ENCODE results near the gene TECPR1. TPM values are rescaled to one million over a fixed set of nuclear protein-coding genes. Genes with fewer than 3 reads are reported as not detected.

The TECPR1 gene
- total RNA-seq, 1 experiment from 2014 or later, result 26.4 TPM

GRCh38 chr7:98293265-98293664 lies 41.2 kb upstream of the TECPR1 start:
- CTCF ChIA-PET, result no interaction called here
- Mint-ChIP-seq H3K36me3 (ENCODE audit: insufficient read depth, unreplicated experiment) (peaks cover 100% of the 10 kb centered on the region), H3K27me3 (ENCODE audit: insufficient read depth, unreplicated experiment) (no peaks in the 10 kb centered on the region), H3K9me3 (ENCODE audit: unreplicated experiment) (no peaks in the 10 kb centered on the region), H3K4me3 (ENCODE audit: unreplicated experiment) (no peak overlapping the region), H3K27ac (ENCODE audit: unreplicated experiment) (no peak overlapping the region), H3K4me1 (ENCODE audit: low read depth, unreplicated experiment) (peaks cover 16% of the 10 kb centered on the region)
- Histone ChIP-seq H3K9me3 (no peaks in the 10 kb centered on the region), H3K4me1 (peaks cover 9% of the 10 kb centered on the region), H3K36me3 (ENCODE audit: control insufficient read depth, insufficient read depth, low read length) (peaks cover 2% of the 10 kb centered on the region), H3K4me3 (ENCODE audit: low read depth, low read length) (no peak overlapping the region), H3K27me3 (replicated peaks; ENCODE audit: control insufficient read depth, insufficient read depth, low read length) (no peaks in the 10 kb centered on the region)
- no TSS peak for BruUV-seq (replicated peaks)
- POLR2A ChIA-PET, result no interaction called here
- no peak for DNase-seq
- intact Hi-C loops (cut with micrococcal nuclease; ENCODE audit: unreplicated experiment), result loop anchor here (10.0 kb wide), 2 partner anchors 452 to 552 kb away; no protein-coding TSS in a partner anchor
- no peak for TF ChIP-seq CTCF (IDR thresholded peaks at IDR 0.05; ENCODE audit: insufficient read depth in 1 of 2, low read depth in 1 of 2, low read length in 1 of 2, severe bottlenecking in 1 of 2, unreplicated experiment in 1 of 2)

GRCh38 chr7:98291717-98292116 lies 39.7 kb upstream of the TECPR1 start:
- ChIA-PET CTCF (no interaction called here), POLR2A (no interaction called here)
- peaks cover 2% of the 10 kb centered on the region for H3K36me3 ChIP-seq (ENCODE audit: control insufficient read depth, insufficient read depth, low read length)
- no peaks in the 10 kb centered on the region for H3K9me3 ChIP-seq
- H3K4me1 ChIP-seq, result peaks cover 22% of the 10 kb centered on the region
- Mint-ChIP-seq H3K27ac (ENCODE audit: unreplicated experiment) (no peak overlapping the region), H3K27me3 (ENCODE audit: insufficient read depth, unreplicated experiment) (no peaks in the 10 kb centered on the region), H3K4me1 (ENCODE audit: low read depth, unreplicated experiment) (peaks cover 10% of the 10 kb centered on the region), H3K36me3 (ENCODE audit: insufficient read depth, unreplicated experiment) (peaks cover 100% of the 10 kb centered on the region), H3K9me3 (ENCODE audit: unreplicated experiment) (no peaks in the 10 kb centered on the region), H3K4me3 (ENCODE audit: unreplicated experiment) (no peak overlapping the region)
- intact Hi-C loops (cut with micrococcal nuclease; ENCODE audit: unreplicated experiment), result loop anchor here (10.0 kb wide), 2 partner anchors 453 to 553 kb away; no protein-coding TSS in a partner anchor
- no TSS peak for BruUV-seq (replicated peaks)
- peak in 1 of 2 experiments; percentile 7 for TF ChIP-seq CTCF (IDR thresholded peaks at IDR 0.05; ENCODE audit: insufficient read depth in 1 of 2, low read depth in 1 of 2, low read length in 1 of 2, severe bottlenecking in 1 of 2, unreplicated experiment in 1 of 2)
- H3K4me3 ChIP-seq (ENCODE audit: low read depth, low read length), result no peak overlapping the region
- no peak for DNase-seq
- H3K27me3 ChIP-seq (replicated peaks; ENCODE audit: control insufficient read depth, insufficient read depth, low read length), result no peaks in the 10 kb centered on the region

GRCh38 chr7:98289333-98289875 lies 37.4 kb upstream of the TECPR1 start:
- Mint-ChIP-seq H3K27ac (ENCODE audit: unreplicated experiment) (no peak overlapping the region), H3K4me3 (ENCODE audit: unreplicated experiment) (no peak overlapping the region), H3K27me3 (ENCODE audit: insufficient read depth, unreplicated experiment) (no peaks in the 10 kb centered on the region), H3K4me1 (ENCODE audit: low read depth, unreplicated experiment) (peaks cover 16% of the 10 kb centered on the region), H3K9me3 (ENCODE audit: unreplicated experiment) (no peaks in the 10 kb centered on the region), H3K36me3 (ENCODE audit: insufficient read depth, unreplicated experiment) (peaks cover 93% of the 10 kb centered on the region)
- H3K9me3 ChIP-seq, result no peaks in the 10 kb centered on the region
- no peak for DNase-seq
- H3K27me3 ChIP-seq (replicated peaks; ENCODE audit: control insufficient read depth, insufficient read depth, low read length), result no peaks in the 10 kb centered on the region
- CTCF ChIA-PET, result no interaction called here
- BruUV-seq (replicated peaks), result no TSS peak
- no peak overlapping the region for H3K4me3 ChIP-seq (ENCODE audit: low read depth, low read length)
- peaks cover 2% of the 10 kb centered on the region; the same call in 1 of the 2 replicates for H3K36me3 ChIP-seq (ENCODE audit: control insufficient read depth, insufficient read depth, low read length)
- intact Hi-C loops (cut with micrococcal nuclease; ENCODE audit: unreplicated experiment), result no loop called here
- no peak for TF ChIP-seq CTCF (IDR thresholded peaks at IDR 0.05; ENCODE audit: insufficient read depth in 1 of 2, low read depth in 1 of 2, low read length in 1 of 2, severe bottlenecking in 1 of 2, unreplicated experiment in 1 of 2)
- peaks cover 36% of the 10 kb centered on the region for H3K4me1 ChIP-seq
- POLR2A ChIA-PET, result no interaction called here
